GM10847 (cell line): ENCODE results near the gene HSBP1L1.

Experiments used
- POLR2A ChIP-seq: IDR thresholded peaks from 2 replicates; pipeline ENCODE4 v1.6.1; 2011; ENCODE audit not compliant: insufficient read length; ENCODE audit errors: extremely low read depth

HSBP1L1 gene

DNA sequence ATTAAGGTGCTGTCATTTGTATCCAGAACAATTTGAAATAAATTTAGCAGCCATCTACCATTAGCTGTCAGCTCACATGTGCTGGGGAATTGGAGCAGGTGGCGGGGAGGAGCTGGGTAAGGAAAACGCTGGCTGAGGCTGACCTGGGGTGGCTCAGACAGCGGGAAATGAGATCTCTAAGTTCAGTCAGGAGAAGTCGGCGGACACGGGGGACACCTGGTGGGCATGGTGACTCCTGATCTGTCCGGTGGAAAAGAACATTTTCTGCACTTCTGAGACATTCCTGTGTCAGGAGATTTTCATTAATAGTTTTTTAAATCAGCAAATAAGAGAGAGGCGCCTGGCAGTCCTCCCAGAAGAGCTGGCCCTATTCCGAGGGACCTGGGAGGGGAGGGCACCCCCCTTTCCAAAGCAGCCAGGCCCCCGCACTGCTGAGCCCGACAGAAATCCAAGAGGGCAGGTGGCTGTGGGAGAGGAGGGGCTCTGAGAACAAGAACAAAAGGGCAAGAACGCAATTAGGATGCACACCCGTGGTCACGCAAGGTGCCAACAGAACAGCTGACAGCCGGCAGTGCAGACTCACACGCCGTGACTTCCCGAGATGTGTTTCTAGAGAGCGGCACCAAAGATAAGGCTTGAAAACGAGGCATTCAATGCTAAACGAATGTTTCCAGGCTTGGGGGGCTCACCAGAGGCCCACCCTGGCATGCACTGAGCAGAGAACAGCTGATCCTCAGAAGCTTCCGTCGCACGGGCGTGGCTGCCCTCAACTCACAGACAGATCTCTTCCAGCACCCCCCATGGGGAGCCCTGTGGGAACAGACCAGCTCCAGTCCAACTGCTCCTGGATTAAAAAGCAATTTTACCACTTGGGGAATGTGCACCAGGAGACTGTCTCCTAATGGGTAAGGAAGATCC lies 39.4 kb upstream of the HSBP1L1 start:
- no peak for TF ChIP-seq POLR2A

DNA sequence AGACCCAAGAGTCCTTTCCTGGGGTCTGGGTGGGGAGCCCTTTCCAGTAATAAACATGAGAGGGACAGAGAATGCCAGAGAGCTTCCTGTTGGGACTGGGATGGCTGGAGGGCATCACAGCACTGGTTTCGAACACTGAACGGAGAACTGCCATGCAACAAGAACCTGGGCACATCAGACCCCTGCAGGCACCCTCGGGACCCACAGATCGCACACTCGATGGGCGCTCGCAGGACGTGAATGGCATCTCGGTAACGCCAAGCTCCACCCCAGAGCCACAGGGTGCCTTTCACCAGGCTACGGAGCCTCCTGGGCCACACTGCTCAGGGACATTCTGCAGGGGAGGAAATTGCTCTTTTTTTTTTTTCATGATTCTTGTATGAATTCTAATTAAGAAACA lies 38.1 kb upstream of the HSBP1L1 start:
- no peak for TF ChIP-seq POLR2A

DNA sequence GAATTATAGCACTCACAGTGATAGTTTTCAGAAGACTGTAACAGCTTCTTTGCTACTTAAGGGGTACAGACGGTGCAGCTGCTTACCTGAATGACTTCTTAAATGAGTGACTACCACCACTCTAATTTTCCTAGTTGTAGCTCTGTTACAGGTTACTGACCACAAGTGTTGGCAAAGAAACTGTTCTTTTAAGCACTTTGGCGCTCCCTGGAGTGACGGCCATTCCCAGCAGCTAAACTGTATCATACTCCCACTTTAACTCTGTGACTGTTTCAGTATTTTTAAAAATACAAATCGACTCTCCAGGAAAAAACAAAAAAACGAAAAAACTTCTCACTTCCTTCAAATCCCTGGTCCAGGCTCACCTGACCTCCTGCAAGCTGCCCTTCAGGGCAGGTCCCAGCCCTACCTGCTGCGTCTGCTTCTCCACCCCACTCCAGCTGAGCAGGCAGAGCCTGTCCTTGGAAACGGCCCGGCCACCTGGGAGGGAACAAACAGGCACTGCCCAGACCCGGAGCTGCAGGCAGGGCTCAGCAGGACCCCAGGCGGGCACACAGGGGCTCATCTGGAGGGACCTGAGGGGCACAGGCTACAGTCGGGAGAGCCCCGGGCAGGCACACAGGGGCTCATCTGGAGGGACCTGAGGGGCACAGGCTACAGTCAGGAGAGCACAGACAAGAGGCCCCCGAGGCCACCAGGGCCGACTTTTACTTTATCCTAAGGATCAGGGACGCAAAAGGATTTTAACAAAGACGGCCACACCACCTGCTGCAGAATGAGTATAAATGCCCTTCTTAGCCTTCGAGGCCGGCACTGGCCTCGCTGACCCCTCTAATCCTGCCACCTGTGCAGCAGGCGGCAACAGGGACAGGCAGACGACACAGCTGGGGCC lies 37.5 kb upstream of the HSBP1L1 start:
- no peak for TF ChIP-seq POLR2A

- no peak for TF ChIP-seq POLR2A
Measured at GRCh38 chr18:79927607-79928562, 36.6 kb upstream of the HSBP1L1 start.

DNA sequence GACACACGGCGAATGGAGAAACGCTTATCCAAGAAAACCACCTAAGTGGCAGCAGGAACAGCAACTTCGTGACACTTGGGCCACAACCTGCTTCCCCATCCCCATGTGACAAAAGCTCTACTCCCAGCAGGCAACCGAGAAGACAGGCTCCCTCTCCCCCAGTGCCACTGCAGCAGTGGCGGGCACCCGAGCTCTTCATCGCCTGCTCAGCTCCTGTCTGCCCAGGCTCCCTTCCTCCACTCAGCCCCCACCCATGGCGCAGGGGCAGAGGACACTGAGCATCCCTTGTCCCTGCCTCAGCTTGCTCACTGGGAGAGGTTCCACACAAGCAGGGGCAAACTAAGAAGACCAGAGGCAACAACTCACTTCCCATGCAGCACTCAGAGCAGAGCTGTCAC lies 35.9 kb upstream of the HSBP1L1 start:
- no peak for TF ChIP-seq POLR2A

GRCh38 chr18:79930020-79930642 lies 34.3 kb upstream of the HSBP1L1 start:
- TF ChIP-seq POLR2A: no peak

DNA sequence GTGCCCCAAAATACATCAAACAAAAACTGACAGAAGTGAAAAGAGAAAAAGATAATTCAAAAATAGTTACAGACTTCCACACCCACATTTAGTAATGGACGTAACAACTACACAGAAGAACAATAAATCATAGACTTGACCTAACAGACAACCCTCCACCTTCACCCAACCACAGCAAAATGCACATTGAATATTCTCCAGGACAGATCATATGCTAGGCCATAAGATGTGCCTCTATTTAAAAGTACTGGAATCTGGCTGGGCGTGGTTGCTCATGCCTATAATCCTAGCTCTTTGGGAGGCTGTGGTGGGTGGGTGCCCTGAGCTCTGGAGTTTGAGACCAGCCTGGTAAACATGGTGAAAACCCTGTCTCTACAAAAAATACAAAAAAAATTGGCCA lies 33.0 kb upstream of the HSBP1L1 start:
- no peak for TF ChIP-seq POLR2A

DNA sequence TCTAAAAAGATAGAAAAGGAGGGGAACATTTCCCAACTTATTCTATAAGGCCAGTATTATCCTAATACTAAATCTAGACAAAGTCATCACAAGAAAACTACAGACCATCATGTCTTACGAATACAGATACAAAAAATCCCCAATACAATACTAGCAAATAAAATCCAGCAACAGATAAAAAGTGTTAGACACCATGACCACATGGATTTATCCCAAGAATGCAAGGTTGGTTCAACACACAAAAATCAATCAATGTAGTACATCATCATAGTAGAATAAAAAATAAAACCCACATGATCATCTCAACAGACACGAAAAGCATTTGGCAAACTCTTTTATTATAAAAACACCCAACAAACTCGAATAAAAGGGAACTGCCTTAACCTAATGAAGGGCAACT lies 31.5 kb upstream of the HSBP1L1 start:
- no peak for TF ChIP-seq POLR2A

GRCh38 chr18:79933765-79934164 lies 30.7 kb upstream of the HSBP1L1 start:
- TF ChIP-seq POLR2A: no peak

DNA sequence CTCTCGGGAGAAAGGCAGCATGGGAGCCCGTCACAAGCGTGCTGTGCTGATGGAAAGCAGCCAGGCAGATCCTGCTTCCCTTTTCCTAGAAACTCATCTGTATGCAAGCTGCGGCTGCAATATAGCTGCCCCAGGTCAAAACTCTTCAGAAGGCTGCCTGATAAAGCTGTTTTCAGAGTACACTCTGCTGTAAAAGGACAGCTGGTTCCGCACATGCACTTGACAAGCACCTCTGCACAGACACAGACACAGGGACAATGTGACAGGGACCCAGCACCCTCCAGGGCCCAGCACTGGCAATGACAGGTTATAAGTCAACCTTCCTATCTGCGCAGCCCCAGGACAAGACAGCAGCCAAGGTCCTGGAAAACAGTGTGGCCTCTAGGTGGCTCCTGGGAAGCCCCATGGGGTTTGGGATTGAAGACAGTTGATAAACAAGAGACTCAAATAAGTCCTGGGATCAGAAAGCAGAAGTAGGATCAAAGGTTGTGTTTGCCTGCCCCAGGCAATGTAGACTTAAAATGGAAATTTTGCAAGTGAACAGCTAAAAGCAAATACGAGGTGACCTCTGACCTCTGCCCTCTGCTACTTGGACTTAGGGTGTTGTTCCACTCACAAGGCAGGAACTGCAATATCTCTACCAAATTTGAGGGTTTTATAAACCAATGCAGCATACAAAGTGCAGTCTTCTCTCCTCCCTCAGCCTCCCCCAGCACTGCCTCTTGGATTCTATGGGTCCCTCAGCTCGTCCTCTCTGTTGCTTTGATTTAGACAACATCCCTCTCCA lies 29.9 kb upstream of the HSBP1L1 start:
- TF ChIP-seq POLR2A: no peak

GRCh38 chr18:79935098-79935480 lies 29.4 kb upstream of the HSBP1L1 start:
- TF ChIP-seq POLR2A: no peak

- TF ChIP-seq POLR2A: no peak
Measured at GRCh38 chr18:79935499-79935898, 28.9 kb upstream of the HSBP1L1 start.

GRCh38 chr18:79935925-79936324 lies 28.5 kb upstream of the HSBP1L1 start:
- no peak for TF ChIP-seq POLR2A

DNA sequence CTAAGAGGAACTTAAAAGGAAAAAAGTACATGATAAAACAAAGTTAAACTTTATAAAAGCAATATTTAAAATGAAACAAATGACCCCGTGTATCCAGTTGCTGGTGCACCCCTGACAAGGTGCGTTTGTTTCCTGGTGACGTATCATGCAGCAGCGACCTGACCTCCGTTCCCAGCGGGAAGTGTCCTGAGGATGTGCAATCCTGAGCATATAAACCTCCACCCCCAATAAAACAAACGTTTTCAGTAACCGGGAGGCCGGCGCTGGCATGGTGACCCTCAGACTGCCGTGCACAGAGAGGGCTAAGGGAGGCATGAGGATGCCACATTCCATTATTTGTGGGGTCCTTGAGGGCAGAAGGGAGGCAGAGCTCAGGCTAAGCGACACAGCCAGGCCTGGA lies 27.8 kb upstream of the HSBP1L1 start:
- TF ChIP-seq POLR2A: no peak
